ENCODE results near the gene BTBD9.

DNA sequence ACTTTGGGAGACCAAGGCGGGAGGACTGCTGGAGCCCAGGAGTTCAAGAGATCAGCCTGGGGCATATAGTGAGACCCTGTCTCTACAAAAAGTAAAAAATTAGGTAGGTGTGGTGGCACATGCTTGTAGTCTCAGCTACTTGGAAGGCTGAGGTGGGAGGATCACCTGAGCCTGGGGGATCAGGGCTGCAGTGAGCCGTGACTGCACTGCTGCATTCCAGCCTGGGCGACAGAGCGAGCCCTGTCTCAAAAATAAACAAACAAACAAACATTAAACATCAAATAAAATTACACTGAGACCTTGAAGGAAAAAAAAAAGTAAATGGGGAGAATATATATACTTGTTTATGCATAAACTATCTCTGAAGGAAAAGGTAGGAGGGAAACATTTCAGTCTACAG is 432.4 kb downstream of the BTBD9 start:
- TF ChIP-seq EZH2 (IDR thresholded peaks at IDR 0.05; ENCODE audit: low read depth) (no peak), CTCF (conservative IDR thresholded peaks at IDR 0.05) (no peak)

All from PC-9 (cell line).